Thymus (tissue), 11 donors: Measurements from ENCODE around the gene USP34. TPM values are rescaled to one million over a fixed set of nuclear protein-coding genes. Genes with fewer than 3 reads are reported as not detected.

Source experiments
- DNase-seq, 9 donors: peaks; one replicate each; pipeline ENCODE4 v3.0.0-alpha.2; 2013; ENCODE audit warnings: low spot score in 9 of 9, low read depth in 6 of 9, missing footprints in 1 of 9
- H3K27ac ChIP-seq, 2 donors: one replicate each; pipeline ENCODE4 v1.5.1; 2013; ENCODE audit warnings: control low read depth in 1 of 2, low read depth in 1 of 2, low read length in 1 of 2, mild to moderate bottlenecking in 1 of 2, moderate library complexity in 1 of 2
- H3K27me3 ChIP-seq, 2 donors: one replicate each; pipeline ENCODE4 v1.5.1; 2013; ENCODE audit warnings: low read length in 1 of 2; ENCODE audit not compliant: control insufficient read depth in 2 of 2, insufficient read depth in 1 of 2
- H3K36me3 ChIP-seq, 2 donors: one replicate each; pipeline ENCODE4 v1.5.1; 2013; ENCODE audit warnings: low read length in 1 of 2, mild to moderate bottlenecking in 1 of 2, moderate library complexity in 1 of 2; ENCODE audit not compliant: control insufficient read depth in 2 of 2, insufficient read depth in 2 of 2
- H3K4me1 ChIP-seq, 2 donors: one replicate each; pipeline ENCODE4 v1.5.1; 2013; ENCODE audit warnings: low read length in 2 of 2; ENCODE audit not compliant: control insufficient read depth in 2 of 2, insufficient read depth in 2 of 2
- H3K4me3 ChIP-seq, 2 donors: one replicate each; pipeline ENCODE4 v1.5.1; 2013; ENCODE audit warnings: low read length in 2 of 2, control low read depth in 1 of 2, mild to moderate bottlenecking in 1 of 2
- H3K9me3 ChIP-seq, 2 donors: one replicate each; pipeline ENCODE4 v1.5.1; 2013; ENCODE audit warnings: low read length in 1 of 2, mild to moderate bottlenecking in 1 of 2; ENCODE audit not compliant: control insufficient read depth in 2 of 2, insufficient read depth in 1 of 2
- WGBS: extraction: QIAGEN DNeasy Blood & Tissue Kit; methylation state at CpG from one replicate; pipeline ENCODE4 v1.1.7; 2013; 5-methylcytosine and 5-hydroxymethylcytosine counted together
- polyA plus RNA-seq: library from polyadenylated mRNA; stranded (reverse); fragments of 200-250 nt; gene quantifications from one replicate; pipeline ENCODE4 v1.2.3, GENCODE V29; 2013
- total RNA-seq: library from RNA; stranded (reverse); fragments of 120-200 nt; gene quantifications from one replicate; pipeline ENCODE4 v1.2.4, GENCODE V29; 2013
- donor health status: healthy.

Gene USP34
- total and polyA plus RNA-seq, 2 donors = 54.5 to 102 TPM

- no peaks in the 10 kb centered on the region for H3K4me1 ChIP-seq
- DNase-seq = no peak
- no peak overlapping the region for H3K4me3 ChIP-seq
- peaks cover 38 to 47% of the 10 kb centered on the region in 2 donors for H3K36me3 ChIP-seq
- no peaks in the 10 kb centered on the region for H3K9me3 ChIP-seq
- no peaks in the 10 kb centered on the region for H3K27me3 ChIP-seq
- WGBS = 94% methylated on average over 4 of the region's 4 CpGs
- H3K27ac ChIP-seq = no peak overlapping the region
Measured at GRCh38 chr2:61193670-61194561, 277.0 kb downstream of the USP34 start.

- 97% methylated on average over 4 of the region's 4 CpGs for whole genome bisulfite sequencing
- no peaks in the 10 kb centered on the region for H3K4me1 ChIP-seq
- peaks cover 69 to 94% of the 10 kb centered on the region in 2 donors for H3K36me3 ChIP-seq
- H3K9me3 ChIP-seq = no peaks in the 10 kb centered on the region
- no peak overlapping the region for H3K4me3 ChIP-seq
- peak overlapping the region in 1 of 2 donors; percentile 11 for H3K27ac ChIP-seq
- DNase-seq = no peak
- no peaks in the 10 kb centered on the region for H3K27me3 ChIP-seq
Measured at GRCh38 chr2:61187085-61187484, 283.8 kb downstream of the USP34 start.

GRCh38 chr2:61185231-61185728, 285.6 kb downstream of the USP34 start:
- no peaks in the 10 kb centered on the region for H3K9me3 ChIP-seq
- H3K4me3 ChIP-seq = no peak overlapping the region
- H3K27ac ChIP-seq = no peak overlapping the region
- no peak for DNase-seq
- H3K36me3 ChIP-seq = peaks cover 73 to 98% of the 10 kb centered on the region in 2 donors
- no peaks in the 10 kb centered on the region for H3K27me3 ChIP-seq
- peaks cover 0 to 8% of the 10 kb centered on the region in 2 donors for H3K4me1 ChIP-seq

GRCh38 chr2:61184263-61184662, 286.6 kb downstream of the USP34 start:
- peaks cover 67 to 98% of the 10 kb centered on the region in 2 donors for H3K36me3 ChIP-seq
- H3K27ac ChIP-seq = no peak overlapping the region
- no peak for DNase-seq
- WGBS = 98% methylated on average over 3 of the region's 3 CpGs
- peaks cover 5 to 16% of the 10 kb centered on the region in 2 donors for H3K4me1 ChIP-seq
- H3K4me3 ChIP-seq = no peak overlapping the region
- H3K27me3 ChIP-seq = no peaks in the 10 kb centered on the region
- H3K9me3 ChIP-seq = no peaks in the 10 kb centered on the region

GRCh38 chr2:61183795-61184194, 287.1 kb downstream of the USP34 start:
- no peak for DNase-seq
- WGBS = 98% methylated on average over 3 of the region's 3 CpGs
- Histone ChIP-seq H3K4me1 (peaks cover 9 to 21% of the 10 kb centered on the region in 2 donors), H3K27me3 (no peaks in the 10 kb centered on the region), H3K4me3 (no peak overlapping the region), H3K36me3 (peaks cover 63 to 96% of the 10 kb centered on the region in 2 donors), H3K27ac (no peak overlapping the region), H3K9me3 (no peaks in the 10 kb centered on the region)

GRCh38 chr2:61182059-61182383, 288.9 kb downstream of the USP34 start:
- WGBS = 94% methylated on average over 6 of the region's 6 CpGs
- DNase-seq = no peak
- H3K4me1 ChIP-seq = peaks cover 16 to 30% of the 10 kb centered on the region in 2 donors
- H3K27ac ChIP-seq = no peak overlapping the region
- H3K9me3 ChIP-seq = peaks cover 0 to 4% of the 10 kb centered on the region in 2 donors
- no peak overlapping the region for H3K4me3 ChIP-seq
- H3K36me3 ChIP-seq = peaks cover 49 to 78% of the 10 kb centered on the region in 2 donors
- no peaks in the 10 kb centered on the region for H3K27me3 ChIP-seq

GRCh38 chr2:61181382-61182058, 289.4 kb downstream of the USP34 start:
- Histone ChIP-seq H3K36me3 (peaks cover 47 to 73% of the 10 kb centered on the region in 2 donors), H3K4me1 (peaks cover 16 to 32% of the 10 kb centered on the region in 2 donors), H3K4me3 (no peak overlapping the region), H3K27ac (no peak overlapping the region), H3K27me3 (no peaks in the 10 kb centered on the region), H3K9me3 (peaks cover 0 to 4% of the 10 kb centered on the region in 2 donors)
- DNase-seq = no peak
- WGBS = 92% methylated on average over 10 of the region's 10 CpGs

- Histone ChIP-seq H3K36me3 (peaks cover 47 to 66% of the 10 kb centered on the region in 2 donors), H3K4me3 (no peak overlapping the region), H3K9me3 (peaks cover 0 to 4% of the 10 kb centered on the region in 2 donors), H3K4me1 (peaks cover 16 to 35% of the 10 kb centered on the region in 2 donors), H3K27ac (no peak overlapping the region), H3K27me3 (no peaks in the 10 kb centered on the region)
- no peak for DNase-seq
- WGBS = 98% methylated on average over 6 of the region's 6 CpGs
Measured at GRCh38 chr2:61180686-61181085, 290.2 kb downstream of the USP34 start.
